Large intestine (tissue), 3 donors: ENCODE results near the gene ARL15. TPM values are rescaled to one million over a fixed set of nuclear protein-coding genes. Genes with fewer than 3 reads are reported as not detected.

Experiments used
- DNase-seq, 2 donors: peaks; one replicate each; pipeline versions ENCODE4 v3.0.0 to v3.0.0-alpha.2; 2013
- H3K27ac ChIP-seq: one replicate; pipeline ENCODE4 v1.5.1; 2013; ENCODE audit warnings: low read length
- H3K27me3 ChIP-seq: 2 replicates; pipeline ENCODE4 v1.6.1; 2013; ENCODE audit warnings: low read length; ENCODE audit not compliant: control insufficient read depth, insufficient read depth
- H3K36me3 ChIP-seq: 2 replicates; pipeline ENCODE4 v1.6.1; 2013; ENCODE audit warnings: low read length; ENCODE audit not compliant: control insufficient read depth, insufficient read depth
- H3K4me1 ChIP-seq: one replicate; pipeline ENCODE4 v1.6.1; 2013; ENCODE audit warnings: low read length; ENCODE audit not compliant: control insufficient read depth, insufficient read depth
- H3K4me3 ChIP-seq: one replicate; pipeline ENCODE4 v1.5.1; 2013; ENCODE audit warnings: low read length
- H3K9me3 ChIP-seq: one replicate; pipeline ENCODE4 v1.6.1; 2013; ENCODE audit warnings: mild to moderate bottlenecking, low read depth, low read length, moderate library complexity; ENCODE audit not compliant: control insufficient read depth
- WGBS: methylation state at CpG from one replicate; pipeline ENCODE4 v1.1.5; 2013; ENCODE audit warnings: low lambda C conversion rate; ENCODE audit not compliant: insufficient coverage; 5-methylcytosine and 5-hydroxymethylcytosine counted together
- polyA plus RNA-seq: library from polyadenylated mRNA; unstranded; fragments of 120-200 nt; gene quantifications from one replicate; pipeline ENCODE4 v1.2.1, GENCODE V29; 2013

ARL15 gene
- polyA plus RNA-seq, 1 donor = 41.5 TPM

- no peaks in the 10 kb centered on the region for H3K27me3 ChIP-seq
- H3K4me3 ChIP-seq = no peak overlapping the region
- H3K27ac ChIP-seq = no peak overlapping the region
- no peaks in the 10 kb centered on the region for H3K9me3 ChIP-seq
- no peaks in the 10 kb centered on the region for H3K4me1 ChIP-seq
- 50% methylated on average over 1 of the region's 3 CpGs for WGBS
- H3K36me3 ChIP-seq = no peaks in the 10 kb centered on the region
- no peak for DNase-seq
Observed at GRCh38 chr5:54227109-54227508, 83.3 kb downstream of the ARL15 start.

- Histone ChIP-seq H3K4me3 (no peak overlapping the region), H3K27me3 (no peaks in the 10 kb centered on the region), H3K36me3 (no peaks in the 10 kb centered on the region), H3K9me3 (no peaks in the 10 kb centered on the region), H3K4me1 (no peaks in the 10 kb centered on the region), H3K27ac (no peak overlapping the region)
- WGBS = 93% methylated on average over 2 of the region's 5 CpGs
- DNase-seq = no peak
Observed at GRCh38 chr5:54226215-54226614, 84.2 kb downstream of the ARL15 start.

GRCh38 chr5:54224103-54224826 is 86.1 kb downstream of the ARL15 start:
- Histone ChIP-seq H3K9me3 (no peaks in the 10 kb centered on the region), H3K27ac (no peak overlapping the region)
- 100% methylated on average over 4 of the region's 10 CpGs for WGBS

GRCh38 chr5:54222336-54222735 is 88.0 kb downstream of the ARL15 start:
- no peak for DNase-seq
- Histone ChIP-seq H3K27me3 (no peaks in the 10 kb centered on the region), H3K4me3 (no peak overlapping the region), H3K36me3 (no peaks in the 10 kb centered on the region), H3K4me1 (peaks cover 2% of the 10 kb centered on the region), H3K9me3 (no peaks in the 10 kb centered on the region), H3K27ac (no peak overlapping the region)
- WGBS = no CpG with 5 or more reads among the region's 4 CpGs

More at GRCh38 chr5:54224103-54224826, 86.1 kb downstream of the ARL15 start:
- DNase-seq = no peak
- H3K36me3 ChIP-seq = no peaks in the 10 kb centered on the region
- no peak overlapping the region for H3K4me3 ChIP-seq
- H3K4me1 ChIP-seq = peaks cover 2% of the 10 kb centered on the region
- no peaks in the 10 kb centered on the region for H3K27me3 ChIP-seq

GRCh38 chr5:54221135-54221534 is 89.2 kb downstream of the ARL15 start:
- Histone ChIP-seq H3K27me3 (no peaks in the 10 kb centered on the region), H3K27ac (no peak overlapping the region), H3K36me3 (no peaks in the 10 kb centered on the region), H3K9me3 (no peaks in the 10 kb centered on the region), H3K4me3 (no peak overlapping the region), H3K4me1 (peaks cover 2% of the 10 kb centered on the region)
- DNase-seq = no peak
- no CpG with 5 or more reads among the region's 1 CpG for WGBS

GRCh38 chr5:54220230-54221040 is 89.9 kb downstream of the ARL15 start:
- H3K27ac ChIP-seq = no peak overlapping the region

GRCh38 chr5:54217826-54218503 is 92.4 kb downstream of the ARL15 start:
- peaks cover 2% of the 10 kb centered on the region for H3K4me1 ChIP-seq
- no peak overlapping the region for H3K4me3 ChIP-seq
- 33% methylated on average over 3 of the region's 8 CpGs for WGBS
- no peak overlapping the region for H3K27ac ChIP-seq
- H3K36me3 ChIP-seq = no peaks in the 10 kb centered on the region
- H3K9me3 ChIP-seq = no peaks in the 10 kb centered on the region
- no peaks in the 10 kb centered on the region for H3K27me3 ChIP-seq
- DNase-seq = peak; percentile 46 to 56

More at GRCh38 chr5:54220230-54221040, 89.9 kb downstream of the ARL15 start:
- H3K9me3 ChIP-seq = no peaks in the 10 kb centered on the region
- H3K4me3 ChIP-seq = no peak overlapping the region
- H3K36me3 ChIP-seq = no peaks in the 10 kb centered on the region
- H3K4me1 ChIP-seq = peaks cover 2% of the 10 kb centered on the region
- 59% methylated on average over 5 of the region's 12 CpGs for WGBS
- no peaks in the 10 kb centered on the region for H3K27me3 ChIP-seq
- DNase-seq = no peak

GRCh38 chr5:54215233-54215736 is 95.1 kb downstream of the ARL15 start:
- Histone ChIP-seq H3K27me3 (no peaks in the 10 kb centered on the region), H3K9me3 (no peaks in the 10 kb centered on the region), H3K36me3 (no peaks in the 10 kb centered on the region), H3K4me1 (peaks cover 2% of the 10 kb centered on the region), H3K27ac (no peak overlapping the region), H3K4me3 (no peak overlapping the region)
- WGBS = no CpG with 5 or more reads among the region's 12 CpGs
- DNase-seq = no peak

- DNase-seq = no peak
- no peaks in the 10 kb centered on the region for H3K36me3 ChIP-seq
- 100% methylated on average over 1 of the region's 4 CpGs for WGBS
- H3K27me3 ChIP-seq = no peaks in the 10 kb centered on the region
- no peaks in the 10 kb centered on the region for H3K9me3 ChIP-seq
- H3K4me1 ChIP-seq = no peaks in the 10 kb centered on the region
- H3K4me3 ChIP-seq = no peak overlapping the region
- H3K27ac ChIP-seq = no peak overlapping the region
Observed at GRCh38 chr5:54214722-54215121, 95.7 kb downstream of the ARL15 start.

GRCh38 chr5:54212331-54212730 is 98.0 kb downstream of the ARL15 start:
- Histone ChIP-seq H3K4me1 (no peaks in the 10 kb centered on the region), H3K27me3 (no peaks in the 10 kb centered on the region), H3K27ac (no peak overlapping the region), H3K36me3 (no peaks in the 10 kb centered on the region), H3K9me3 (no peaks in the 10 kb centered on the region), H3K4me3 (no peak overlapping the region)
- WGBS = no CpG with 5 or more reads among the region's 1 CpG
- DNase-seq = no peak
